Measurements from ENCODE around the gene TAF1L.
"Not testable (repeated sequence)": the region's sequence is repeated elsewhere in the genome, so short reads cannot be mapped to it uniquely, and the experiment has no call there.

The TAF1L gene

DNA sequence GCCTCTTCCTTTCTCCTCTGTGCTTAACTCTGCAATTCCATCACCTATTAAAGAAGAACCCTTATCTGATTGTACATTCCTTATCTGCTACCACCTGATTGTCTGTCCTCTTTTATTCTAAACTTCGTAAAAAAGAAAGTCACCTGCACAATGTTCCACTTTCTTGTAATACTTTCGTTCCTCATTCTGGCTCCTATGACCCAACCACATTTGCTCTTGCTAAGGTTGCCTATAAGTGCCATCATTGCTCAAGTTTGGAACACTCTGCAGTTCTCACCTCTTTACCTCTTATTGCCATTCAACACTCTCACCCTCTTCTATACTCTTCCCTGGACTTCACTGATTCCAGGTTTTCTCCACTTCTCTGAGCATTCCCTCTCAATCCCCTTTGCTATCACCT, 10.1 kb downstream of the TAF1L start:
- Histone ChIP-seq H3K4me3 (replicated peaks; ENCODE audit: low read depth, low read length) (no peak overlapping the region), H3K36me3 (ENCODE audit: control insufficient read depth, insufficient read depth, low read length) (no peaks in the 10 kb centered on the region), H3K27me3 (replicated peaks; ENCODE audit: control insufficient read depth, insufficient read depth, low read length) (no peaks in the 10 kb centered on the region)
- DNase-seq (ENCODE audit: extremely low read depth, insufficient read length): no peak
- TF ChIP-seq, protein P1, sequence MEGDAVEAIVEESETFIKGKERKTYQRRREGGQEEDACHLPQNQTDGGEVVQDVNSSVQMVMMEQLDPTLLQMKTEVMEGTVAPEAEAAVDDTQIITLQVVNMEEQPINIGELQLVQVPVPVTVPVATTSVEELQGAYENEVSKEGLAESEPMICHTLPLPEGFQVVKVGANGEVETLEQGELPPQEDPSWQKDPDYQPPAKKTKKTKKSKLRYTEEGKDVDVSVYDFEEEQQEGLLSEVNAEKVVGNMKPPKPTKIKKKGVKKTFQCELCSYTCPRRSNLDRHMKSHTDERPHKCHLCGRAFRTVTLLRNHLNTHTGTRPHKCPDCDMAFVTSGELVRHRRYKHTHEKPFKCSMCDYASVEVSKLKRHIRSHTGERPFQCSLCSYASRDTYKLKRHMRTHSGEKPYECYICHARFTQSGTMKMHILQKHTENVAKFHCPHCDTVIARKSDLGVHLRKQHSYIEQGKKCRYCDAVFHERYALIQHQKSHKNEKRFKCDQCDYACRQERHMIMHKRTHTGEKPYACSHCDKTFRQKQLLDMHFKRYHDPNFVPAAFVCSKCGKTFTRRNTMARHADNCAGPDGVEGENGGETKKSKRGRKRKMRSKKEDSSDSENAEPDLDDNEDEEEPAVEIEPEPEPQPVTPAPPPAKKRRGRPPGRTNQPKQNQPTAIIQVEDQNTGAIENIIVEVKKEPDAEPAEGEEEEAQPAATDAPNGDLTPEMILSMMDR (IDR thresholded peaks at IDR 0.05; ENCODE audit: insufficient read depth, low read length, poor library complexity, severe bottlenecking): no peak

GRCh38 chr9:32622948-32623347, 12.5 kb downstream of the TAF1L start:
- Histone ChIP-seq H3K36me3 (ENCODE audit: control insufficient read depth, insufficient read depth, low read length) (no peaks in the 10 kb centered on the region), H3K4me3 (replicated peaks; ENCODE audit: low read depth, low read length) (no peak overlapping the region), H3K27me3 (replicated peaks; ENCODE audit: control insufficient read depth, insufficient read depth, low read length) (no peaks in the 10 kb centered on the region)
- no peak for DNase-seq (ENCODE audit: extremely low read depth, insufficient read length)
- TF ChIP-seq, protein P1 (IDR thresholded peaks at IDR 0.05; ENCODE audit: insufficient read depth, low read length, poor library complexity, severe bottlenecking): no peak

GRCh38 chr9:32618261-32618660, 17.2 kb downstream of the TAF1L start:
- no peaks in the 10 kb centered on the region for H3K27me3 ChIP-seq (replicated peaks; ENCODE audit: control insufficient read depth, insufficient read depth, low read length)
- H3K4me3 ChIP-seq (replicated peaks; ENCODE audit: low read depth, low read length): no peak overlapping the region
- H3K36me3 ChIP-seq (ENCODE audit: control insufficient read depth, insufficient read depth, low read length): no peaks in the 10 kb centered on the region
- TF ChIP-seq, protein P1 (IDR thresholded peaks at IDR 0.05; ENCODE audit: insufficient read depth, low read length, poor library complexity, severe bottlenecking): no peak
- no peak for DNase-seq (ENCODE audit: extremely low read depth, insufficient read length)

DNA sequence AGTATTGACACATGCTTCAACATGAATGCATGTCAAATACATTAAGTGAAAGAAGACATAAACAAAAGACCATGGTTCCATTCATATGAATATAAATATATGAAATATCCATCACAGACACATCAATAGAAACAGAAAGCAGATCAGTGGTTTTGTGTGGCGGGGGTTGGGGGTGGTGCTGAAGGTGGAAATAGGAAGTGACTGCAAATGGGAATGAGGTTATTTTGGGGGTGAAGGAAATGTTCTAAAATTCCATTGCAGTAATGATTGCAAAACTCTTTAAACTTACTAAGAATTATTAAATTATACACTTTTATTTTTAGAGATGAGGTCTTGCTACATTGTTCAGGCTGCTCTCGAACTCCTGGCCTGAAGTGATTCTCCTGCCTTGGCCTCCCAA, 28.7 kb downstream of the TAF1L start:
- H3K36me3 ChIP-seq (ENCODE audit: control insufficient read depth, insufficient read depth, low read length): no peaks in the 10 kb centered on the region
- no peak overlapping the region for H3K4me3 ChIP-seq (replicated peaks; ENCODE audit: low read depth, low read length)
- H3K27me3 ChIP-seq (replicated peaks; ENCODE audit: control insufficient read depth, insufficient read depth, low read length): no peaks in the 10 kb centered on the region
- DNase-seq (ENCODE audit: extremely low read depth, insufficient read length): no peak
- TF ChIP-seq, protein P1 (IDR thresholded peaks at IDR 0.05; ENCODE audit: insufficient read depth, low read length, poor library complexity, severe bottlenecking): no peak

DNA sequence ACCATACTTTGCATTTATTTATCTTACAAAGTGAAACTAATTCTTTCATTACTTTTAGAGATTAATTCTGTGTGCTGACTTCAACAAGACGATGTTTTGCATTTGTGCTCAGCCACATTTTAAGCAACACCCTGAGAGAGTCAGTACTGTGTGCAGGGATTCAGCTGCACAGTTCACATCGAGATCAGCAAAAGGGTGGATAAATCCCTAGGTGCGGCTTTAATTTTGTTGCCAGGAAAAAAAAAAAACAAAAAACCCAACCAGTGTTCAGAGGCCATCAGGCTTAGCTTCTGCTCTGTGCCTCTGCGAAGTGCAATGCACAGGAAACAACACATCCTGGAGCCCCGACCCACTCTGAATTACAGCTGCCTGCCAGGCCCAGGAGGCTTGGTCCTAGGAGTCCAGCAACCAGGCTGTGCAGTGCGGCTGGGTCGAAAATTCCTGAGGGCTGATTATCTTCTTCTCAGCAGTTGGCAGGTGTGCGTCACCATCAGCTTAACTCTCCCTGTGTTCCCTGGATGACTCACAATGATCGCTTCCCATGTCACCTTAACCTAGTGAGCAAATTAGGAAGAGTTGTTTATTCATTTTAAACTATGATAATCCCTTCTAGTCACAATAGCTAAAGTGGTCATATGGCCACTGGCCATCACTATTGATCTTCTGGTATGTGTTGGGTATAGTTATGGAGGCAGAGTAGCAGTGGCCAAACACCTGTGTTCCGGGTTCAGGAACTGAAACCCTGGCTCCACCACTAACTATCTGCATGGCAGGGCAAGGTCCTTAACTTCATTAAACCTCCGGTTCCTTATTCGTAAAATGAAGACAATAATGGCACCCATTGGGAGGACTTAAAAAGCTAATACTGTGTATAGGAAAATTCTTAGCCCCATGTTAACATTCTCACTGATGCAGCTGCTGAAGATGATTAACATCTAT, 31.3 kb downstream of the TAF1L start:
- no peak overlapping the region; the same call in 1 of the 2 replicates for H3K4me3 ChIP-seq (replicated peaks; ENCODE audit: low read depth, low read length)
- TF ChIP-seq, protein P1 (IDR thresholded peaks at IDR 0.05; ENCODE audit: insufficient read depth, low read length, poor library complexity, severe bottlenecking): no peak
- no peak for DNase-seq (ENCODE audit: extremely low read depth, insufficient read length)
- no peaks in the 10 kb centered on the region for H3K36me3 ChIP-seq (ENCODE audit: control insufficient read depth, insufficient read depth, low read length)
- no peaks in the 10 kb centered on the region for H3K27me3 ChIP-seq (replicated peaks; ENCODE audit: control insufficient read depth, insufficient read depth, low read length)

GRCh38 chr9:32599021-32599420, 36.4 kb downstream of the TAF1L start:
- not testable (repeated sequence) for H3K27me3 ChIP-seq (replicated peaks; ENCODE audit: control insufficient read depth, insufficient read depth, low read length); H3K36me3 ChIP-seq (ENCODE audit: control insufficient read depth, insufficient read depth, low read length); DNase-seq (ENCODE audit: extremely low read depth, insufficient read length); H3K4me3 ChIP-seq (replicated peaks; ENCODE audit: low read depth, low read length)
